Measurements from ENCODE around the gene CIPC.

DNA sequence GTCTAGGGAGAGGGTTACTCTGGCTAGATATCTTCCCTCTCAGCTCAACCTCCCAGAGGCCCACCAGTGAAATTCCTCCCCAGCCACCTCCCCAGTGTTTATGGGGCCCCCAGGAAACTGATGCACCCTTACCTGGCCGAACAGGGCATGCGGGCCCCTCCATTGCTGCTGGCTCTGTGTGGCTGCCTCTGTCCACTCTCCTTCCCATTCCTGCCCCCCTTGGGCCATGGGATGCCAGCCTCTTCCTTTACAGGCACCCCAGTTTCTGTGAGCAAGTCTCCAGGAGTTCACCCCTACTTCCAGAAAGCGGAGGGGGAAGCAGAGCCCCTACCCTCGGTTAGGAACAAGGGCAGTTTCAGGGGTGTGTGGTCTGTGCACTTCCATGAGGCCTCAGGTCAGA lies 63.0 kb downstream of the CIPC start:
- TF ChIP-seq, protein P1, sequence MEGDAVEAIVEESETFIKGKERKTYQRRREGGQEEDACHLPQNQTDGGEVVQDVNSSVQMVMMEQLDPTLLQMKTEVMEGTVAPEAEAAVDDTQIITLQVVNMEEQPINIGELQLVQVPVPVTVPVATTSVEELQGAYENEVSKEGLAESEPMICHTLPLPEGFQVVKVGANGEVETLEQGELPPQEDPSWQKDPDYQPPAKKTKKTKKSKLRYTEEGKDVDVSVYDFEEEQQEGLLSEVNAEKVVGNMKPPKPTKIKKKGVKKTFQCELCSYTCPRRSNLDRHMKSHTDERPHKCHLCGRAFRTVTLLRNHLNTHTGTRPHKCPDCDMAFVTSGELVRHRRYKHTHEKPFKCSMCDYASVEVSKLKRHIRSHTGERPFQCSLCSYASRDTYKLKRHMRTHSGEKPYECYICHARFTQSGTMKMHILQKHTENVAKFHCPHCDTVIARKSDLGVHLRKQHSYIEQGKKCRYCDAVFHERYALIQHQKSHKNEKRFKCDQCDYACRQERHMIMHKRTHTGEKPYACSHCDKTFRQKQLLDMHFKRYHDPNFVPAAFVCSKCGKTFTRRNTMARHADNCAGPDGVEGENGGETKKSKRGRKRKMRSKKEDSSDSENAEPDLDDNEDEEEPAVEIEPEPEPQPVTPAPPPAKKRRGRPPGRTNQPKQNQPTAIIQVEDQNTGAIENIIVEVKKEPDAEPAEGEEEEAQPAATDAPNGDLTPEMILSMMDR (IDR thresholded peaks at IDR 0.05; ENCODE audit: borderline replicate concordance, extremely low read depth, low read length, poor library complexity, severe bottlenecking): no peak
- TF ChIP-seq EZH2 (IDR thresholded peaks at IDR 0.05; ENCODE audit: borderline replicate concordance, low read depth, low read length, severe bottlenecking): no peak
